Keratinocyte (primary cell): ENCODE measurements around the gene ADCYAP1R1. TPM values are rescaled to one million over a fixed set of nuclear protein-coding genes. Genes with fewer than 3 reads are reported as not detected.

ENCODE experiments used
- DNase-seq: peaks from one replicate; pipeline ENCODE4 v3.0.0-alpha.2; 2011; ENCODE audit warnings: low read depth, missing footprints, low spot score
- FAIRE-seq: peaks from 2 replicates; lab custom pipeline; 2011; peaks lifted over from hg19 to GRCh38; lab: Jason Lieb, UNC
- H2AFZ ChIP-seq: 2 replicates; pipeline ENCODE4 v1.6.0; 2012; ENCODE audit warnings: low read length, control low read depth, inconsistent platforms; ENCODE audit not compliant: control insufficient read depth
- H3K27ac ChIP-seq: 2 replicates; pipeline ENCODE4 v1.5.1; 2011; ENCODE audit warnings: low read length; ENCODE audit not compliant: control insufficient read depth, insufficient read depth
- H3K27me3 ChIP-seq: 3 replicates; pipeline ENCODE4 v1.6.0; 2011; ENCODE audit warnings: low read length; ENCODE audit not compliant: control insufficient read depth, insufficient read depth; ENCODE audit errors: extremely low read depth
- H3K36me3 ChIP-seq, 2 experiments: 2 replicates in 1 of 2; 3 replicates in 1 of 2; pipeline ENCODE4 v1.5.1; 2011; ENCODE audit warnings: low read length in 2 of 2, mild to moderate bottlenecking in 1 of 2; ENCODE audit not compliant: control insufficient read depth in 2 of 2, insufficient read depth in 2 of 2; ENCODE audit errors: extremely low read depth in 1 of 2
- H3K4me1 ChIP-seq: 3 replicates; pipeline ENCODE4 v1.5.1; 2011; ENCODE audit warnings: low read length; ENCODE audit not compliant: control insufficient read depth, insufficient read depth; ENCODE audit errors: extremely low read depth
- H3K4me2 ChIP-seq: 3 replicates; pipeline ENCODE4 v1.6.0; 2011; ENCODE audit warnings: low read depth, low read length; ENCODE audit not compliant: control insufficient read depth, insufficient read depth; ENCODE audit errors: extremely low read depth
- H3K4me3 ChIP-seq, 3 experiments: fragments of 200-600 bp in 1 of 3; sonication (generic) in 1 of 3; 2 replicates in 2 of 3; 3 replicates in 1 of 3; pipeline ENCODE4 v1.5.1; 2011 to 2016; ENCODE audit warnings: low read length in 3 of 3, mild to moderate bottlenecking in 3 of 3, control low read depth in 2 of 3, inconsistent platforms in 1 of 3, low read depth in 1 of 3, mixed read lengths in 1 of 3, mixed run types in 1 of 3, moderate library complexity in 1 of 3; ENCODE audit not compliant: control insufficient read depth in 2 of 3, insufficient read depth in 2 of 3; ENCODE audit errors: extremely low read depth in 1 of 3
- H3K79me2 ChIP-seq: 2 replicates; pipeline ENCODE4 v1.6.0; 2012; ENCODE audit warnings: low read length; ENCODE audit not compliant: control insufficient read depth, insufficient read depth
- H3K9ac ChIP-seq: 3 replicates; pipeline ENCODE4 v1.6.0; 2011; ENCODE audit warnings: low read length; ENCODE audit not compliant: control insufficient read depth, insufficient read depth; ENCODE audit errors: extremely low read depth
- H3K9me1 ChIP-seq: 3 replicates; pipeline ENCODE4 v1.6.0; 2011; ENCODE audit warnings: low read length; ENCODE audit not compliant: control insufficient read depth, insufficient read depth; ENCODE audit errors: extremely low read depth
- H3K9me3 ChIP-seq: 2 replicates; pipeline ENCODE4 v1.5.1; 2012; ENCODE audit warnings: low read depth, low read length; ENCODE audit not compliant: control insufficient read depth
- H4K20me1 ChIP-seq: 3 replicates; pipeline ENCODE4 v1.6.0; 2011; ENCODE audit warnings: low read length; ENCODE audit not compliant: control insufficient read depth, insufficient read depth; ENCODE audit errors: extremely low read depth
- CTCF ChIP-seq, 3 experiments: IDR thresholded peaks in 1 of 3; conservative IDR thresholded peaks in 1 of 3; optimal IDR thresholded peaks in 1 of 3; 2 replicates in 2 of 3; 3 replicates in 1 of 3; pipeline versions ENCODE3 to v1.5.1; 2011; ENCODE audit warnings: low read length in 3 of 3, mild to moderate bottlenecking in 3 of 3, moderate library complexity in 2 of 3, control low read depth in 1 of 3, inconsistent platforms in 1 of 3; ENCODE audit not compliant: insufficient read depth in 2 of 3; ENCODE audit errors: extremely low read depth in 1 of 3
- EZH2 ChIP-seq: IDR thresholded peaks from one replicate; pipeline ENCODE4 v1.6.1; 2012; ENCODE audit warnings: inconsistent platforms, mild to moderate bottlenecking, low read length, moderate library complexity
- dilution Hi-C: fragments of 300-500 bp; cut with MboI; formaldehyde crosslinking; loops from one replicate; pipeline ENCODE4 v1.7.0; 2020; ENCODE audit warnings: low sequenced_read_pairs; ENCODE audit not compliant: extremely low pct_ligation_motif_present
- polyA plus RNA-seq, 5 experiments: library from polyadenylated mRNA; depleted of rRNA in 3 of 5; stranded (reverse) in 3 of 5; stranded (forward) in 1 of 5; unstranded in 1 of 5; fragments of >200 nt; gene quantifications; 1 replicate in 1 of 5; 2 replicates in 3 of 5; 3 replicates in 1 of 5; pipeline versions ENCODE4 v1.2.1 to v1.2.3, GENCODE V29; 2011 to 2012; ENCODE audit warnings: missing spikeins in 2 of 5, low read depth in 1 of 5, low replicate concordance in 1 of 5

The ADCYAP1R1 gene
- polyA plus RNA-seq, 1 donor (not counting 4 experiments of a cell fraction or from before 2014, with no cell fraction given): not detected

DNA sequence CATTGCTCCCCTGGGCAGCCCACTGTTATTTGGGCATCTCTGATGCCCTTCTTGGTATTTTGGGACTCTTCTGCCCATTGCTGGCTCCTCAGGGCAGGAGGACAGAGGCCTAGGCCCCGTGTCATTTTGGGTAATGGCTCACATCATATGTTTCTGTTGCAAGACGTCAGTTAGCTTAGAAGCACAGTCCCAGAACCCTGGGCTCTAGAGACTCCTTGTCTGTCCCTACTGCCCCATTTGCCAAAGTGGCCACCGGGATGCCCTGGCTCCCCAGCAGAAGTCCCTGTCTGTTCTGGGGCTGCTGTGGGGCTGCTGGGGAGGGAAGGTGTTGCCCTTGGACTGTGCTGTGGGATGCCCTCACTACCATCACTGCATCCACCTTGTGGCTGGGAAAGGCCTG lies 48.8 kb downstream of the ADCYAP1R1 start:
- H3K36me3 ChIP-seq: no peaks in the 10 kb centered on the region
- H3K9ac ChIP-seq: no peak overlapping the region
- FAIRE-seq (no peak), DNase-seq (no peak)
- no peak overlapping the region for H2AFZ ChIP-seq
- no peak overlapping the region for H3K27ac ChIP-seq
- H3K4me1 ChIP-seq: no peaks in the 10 kb centered on the region
- no peaks in the 10 kb centered on the region for H3K9me1 ChIP-seq
- no peak overlapping the region for H3K4me2 ChIP-seq
- peaks cover 26% of the 10 kb centered on the region for H3K27me3 ChIP-seq
- no peaks in the 10 kb centered on the region for H4K20me1 ChIP-seq
- no peak for TF ChIP-seq CTCF (optimal IDR thresholded peaks at IDR 0.05 in 1 of 3, IDR thresholded peaks at IDR 0.05 in 1 of 3, conservative IDR thresholded peaks at IDR 0.05 in 1 of 3; ENCODE audit: extremely low read depth in 1 of 3, insufficient read depth in 2 of 3, low read length in 3 of 3)
- TF ChIP-seq EZH2: no peak
- H3K9me3 ChIP-seq: no peaks in the 10 kb centered on the region
- dilution Hi-C loops: loop anchor here (25.0 kb wide), 2 partner anchors 114 to 289 kb away; no protein-coding TSS in a partner anchor
- no peaks in the 10 kb centered on the region for H3K79me2 ChIP-seq
- H3K4me3 ChIP-seq: no peak overlapping the region

DNA sequence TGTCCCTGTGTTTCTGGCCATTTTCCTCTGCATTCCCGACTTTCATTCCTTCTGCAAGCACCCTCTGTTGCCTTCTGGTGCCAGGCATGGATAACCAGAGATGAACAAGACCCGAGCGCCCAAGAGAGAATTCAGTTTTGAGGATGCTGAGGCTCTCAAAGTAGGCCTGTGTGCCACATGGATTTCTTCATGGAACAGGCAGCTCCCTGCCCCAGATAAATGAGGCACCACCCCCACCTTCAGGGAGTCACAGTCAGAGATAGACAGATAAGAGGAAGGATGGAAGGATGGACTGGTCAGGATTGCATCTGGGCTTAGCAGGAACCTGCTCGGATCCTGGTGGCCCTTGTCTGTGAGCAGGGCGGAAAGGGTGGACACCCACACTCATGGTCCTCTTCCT lies 49.4 kb downstream of the ADCYAP1R1 start:
- FAIRE-seq: no peak
- dilution Hi-C loops: loop anchor here (25.0 kb wide), 2 partner anchors 114 to 289 kb away; no protein-coding TSS in a partner anchor
- Histone ChIP-seq H3K79me2 (no peaks in the 10 kb centered on the region), H3K4me3 (no peak overlapping the region), H3K27ac (no peak overlapping the region), H3K4me1 (no peaks in the 10 kb centered on the region), H4K20me1 (no peaks in the 10 kb centered on the region), H3K9ac (no peak overlapping the region), H3K9me3 (no peaks in the 10 kb centered on the region), H3K36me3 (no peaks in the 10 kb centered on the region), H2AFZ (no peak overlapping the region), H3K27me3 (peaks cover 26% of the 10 kb centered on the region), H3K4me2 (no peak overlapping the region), H3K9me1 (no peaks in the 10 kb centered on the region)
- no peak for TF ChIP-seq EZH2
- TF ChIP-seq CTCF (optimal IDR thresholded peaks at IDR 0.05 in 1 of 3, IDR thresholded peaks at IDR 0.05 in 1 of 3, conservative IDR thresholded peaks at IDR 0.05 in 1 of 3; ENCODE audit: extremely low read depth in 1 of 3, insufficient read depth in 2 of 3, low read length in 3 of 3): no peak
- DNase-seq: no peak
